HTERT RPE-1 (cell line): ENCODE measurements around the gene PXMP4.

Source experiments
- in situ Hi-C: fragments of 300-500 bp; cut with MboI; formaldehyde crosslinking; loops from 4 replicates; pipeline ENCODE4 v1.14.3; 2020; ENCODE audit warnings: low sequenced_read_pairs

The PXMP4 gene

DNA sequence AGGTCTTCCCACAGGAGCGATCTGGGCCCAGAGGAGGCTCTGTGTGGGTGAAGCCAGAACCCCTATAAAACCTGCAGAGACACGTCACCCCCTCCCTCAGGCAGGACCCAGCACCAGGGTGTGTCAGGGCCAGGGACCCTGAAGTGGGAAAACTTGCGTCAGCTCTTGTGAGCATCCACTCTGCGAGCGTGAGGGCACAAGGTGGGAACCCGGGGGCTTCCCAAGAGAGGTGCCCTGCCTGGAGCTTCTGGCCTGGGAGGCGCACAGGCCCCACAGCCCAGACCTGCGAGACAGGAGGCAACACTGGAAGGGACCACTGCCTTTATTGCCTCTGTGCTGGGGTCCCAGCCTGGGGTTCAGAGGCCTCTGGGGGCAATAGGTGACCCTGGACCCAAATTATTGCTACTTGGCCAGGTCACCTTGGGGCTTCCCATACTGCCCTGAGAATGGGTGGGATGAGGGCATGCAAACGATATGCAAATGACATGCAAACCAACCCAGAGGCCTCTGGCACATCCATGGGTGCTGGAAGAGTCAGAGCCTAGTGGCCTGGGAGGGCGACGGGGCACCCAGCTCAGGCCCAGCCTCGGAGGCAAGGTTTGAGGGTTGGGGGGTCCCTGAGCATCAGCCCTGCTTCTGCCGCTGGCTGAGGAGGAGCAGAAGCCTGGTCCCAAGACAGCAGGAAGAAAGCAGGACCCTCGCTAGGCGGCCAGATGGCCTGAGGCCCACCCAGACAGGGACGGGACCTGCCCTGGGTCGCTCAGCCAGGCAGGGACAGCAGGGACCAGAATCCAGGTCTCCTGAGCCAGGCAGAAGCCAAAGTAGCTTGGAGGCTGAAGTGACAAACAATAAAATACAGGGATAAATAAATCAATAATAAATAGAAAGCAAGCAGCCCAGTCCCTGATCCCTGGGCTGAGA, 63.1 kb downstream of the PXMP4 start:
- in situ Hi-C loops, result no loop called here

DNA sequence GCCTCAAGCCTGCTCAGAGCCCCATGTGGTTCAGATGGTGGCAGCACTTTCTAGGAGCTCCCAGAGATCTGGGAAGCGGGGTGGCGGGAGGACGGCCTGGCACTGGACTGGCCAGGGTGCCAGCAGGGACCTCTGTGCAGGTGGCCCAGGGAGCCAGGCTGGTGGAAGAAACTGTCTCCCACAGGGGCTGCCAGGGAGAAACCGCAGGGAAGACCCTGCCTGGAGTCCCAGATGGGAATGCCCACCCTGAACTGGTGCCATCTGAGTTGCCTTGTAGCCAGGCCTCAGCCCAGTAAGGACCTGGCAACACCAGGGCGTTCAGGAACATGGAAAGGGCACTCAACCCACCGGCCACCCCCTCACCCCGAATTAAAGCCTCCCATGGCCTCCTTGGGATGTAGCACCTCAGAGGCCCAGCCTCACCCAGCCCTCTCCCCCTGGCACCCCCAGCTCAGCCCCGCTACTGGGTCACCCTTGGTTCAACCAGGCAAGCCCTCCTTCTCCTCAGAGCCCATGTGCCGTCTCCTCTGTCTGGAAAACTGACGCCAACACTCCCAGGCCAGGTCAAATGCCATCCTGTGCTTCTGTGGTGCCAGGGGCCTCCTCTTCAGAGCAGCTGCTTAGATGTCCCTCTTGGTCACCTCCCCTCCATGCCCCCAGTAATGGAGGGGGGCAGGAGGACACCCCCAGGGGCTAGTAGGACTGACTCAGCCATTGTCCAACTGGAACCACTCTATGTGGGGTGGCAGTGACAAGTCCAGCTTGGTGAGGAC, 63.9 kb downstream of the PXMP4 start:
- in situ Hi-C loops, result no loop called here

DNA sequence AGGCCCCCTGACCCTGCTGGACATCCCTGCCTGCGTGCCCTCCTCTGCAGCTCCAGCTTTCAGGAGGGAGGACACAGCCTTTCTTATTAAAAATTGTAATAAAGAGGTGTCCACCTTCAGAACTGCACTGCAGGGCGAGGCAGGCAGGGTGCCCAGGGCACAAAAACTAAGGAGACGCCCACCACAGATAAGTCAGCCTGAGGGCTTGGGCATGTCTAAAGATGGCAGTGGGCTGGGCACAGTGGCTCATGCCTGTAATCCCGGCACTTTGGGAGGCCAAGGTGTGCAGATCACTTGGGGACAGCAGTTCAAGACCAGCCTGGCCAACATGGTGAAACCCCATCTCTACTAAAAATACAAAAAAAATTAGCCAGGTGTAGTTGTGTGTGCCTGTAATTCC, 64.9 kb downstream of the PXMP4 start:
- in situ Hi-C loops, result no loop called here

DNA sequence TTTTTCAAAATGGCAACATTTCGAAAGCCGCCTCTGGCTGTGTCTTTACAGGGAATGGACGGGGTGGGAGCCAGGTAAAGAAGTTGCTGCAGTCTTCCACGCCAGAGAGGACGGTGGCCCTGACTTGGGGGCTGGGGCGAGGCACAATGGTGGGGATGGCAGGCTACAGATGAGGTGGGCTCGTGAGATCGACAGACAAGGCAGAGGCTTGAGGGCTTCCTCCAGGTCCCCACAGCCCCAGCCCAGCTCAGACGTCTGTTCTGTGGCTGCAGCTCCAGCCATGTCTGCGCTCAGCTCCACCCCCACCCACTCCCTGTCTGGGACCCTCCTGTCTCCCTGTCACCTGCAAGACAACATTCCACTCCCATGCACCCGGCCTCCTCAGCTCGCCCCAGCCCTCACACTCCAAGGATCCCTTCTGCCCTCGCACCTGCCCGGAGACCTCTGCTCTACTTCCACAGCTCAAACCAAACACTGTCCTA, 65.4 kb downstream of the PXMP4 start:
- in situ Hi-C loops, result no loop called here

DNA sequence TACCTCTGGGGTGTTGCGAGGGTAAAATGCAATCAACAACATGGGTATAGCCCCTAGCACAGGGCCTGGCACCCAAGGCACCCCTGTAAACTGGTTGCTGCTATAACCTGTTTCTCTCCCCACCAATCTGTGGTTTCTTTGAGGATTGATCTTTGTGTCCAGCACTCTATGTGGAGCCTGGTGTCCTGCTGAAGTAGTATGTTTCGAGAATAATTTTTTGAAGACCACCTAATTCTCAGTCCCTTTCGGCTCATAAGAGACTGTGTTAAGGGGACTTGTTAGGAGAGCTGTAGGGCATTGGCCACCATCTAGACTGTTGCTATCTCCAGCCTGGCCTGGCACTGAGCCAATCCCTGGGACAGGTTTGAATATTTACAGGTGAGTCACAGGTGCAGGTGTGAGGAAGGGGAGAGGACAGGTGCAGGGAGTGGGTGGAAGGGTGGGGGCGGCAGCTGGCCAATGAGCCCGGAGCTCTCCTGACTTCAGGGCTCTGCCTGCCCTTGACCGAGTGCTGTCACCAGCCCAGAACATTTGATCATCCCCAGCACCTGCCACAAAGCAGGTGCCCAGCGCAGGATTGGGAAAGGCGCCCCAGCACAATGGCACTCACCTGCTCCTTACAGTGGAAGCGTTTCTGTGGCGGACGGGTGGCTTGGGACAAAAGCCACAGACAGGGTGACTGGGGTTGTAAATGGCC, 66.1 kb downstream of the PXMP4 start:
- in situ Hi-C loops, result no loop called here

DNA sequence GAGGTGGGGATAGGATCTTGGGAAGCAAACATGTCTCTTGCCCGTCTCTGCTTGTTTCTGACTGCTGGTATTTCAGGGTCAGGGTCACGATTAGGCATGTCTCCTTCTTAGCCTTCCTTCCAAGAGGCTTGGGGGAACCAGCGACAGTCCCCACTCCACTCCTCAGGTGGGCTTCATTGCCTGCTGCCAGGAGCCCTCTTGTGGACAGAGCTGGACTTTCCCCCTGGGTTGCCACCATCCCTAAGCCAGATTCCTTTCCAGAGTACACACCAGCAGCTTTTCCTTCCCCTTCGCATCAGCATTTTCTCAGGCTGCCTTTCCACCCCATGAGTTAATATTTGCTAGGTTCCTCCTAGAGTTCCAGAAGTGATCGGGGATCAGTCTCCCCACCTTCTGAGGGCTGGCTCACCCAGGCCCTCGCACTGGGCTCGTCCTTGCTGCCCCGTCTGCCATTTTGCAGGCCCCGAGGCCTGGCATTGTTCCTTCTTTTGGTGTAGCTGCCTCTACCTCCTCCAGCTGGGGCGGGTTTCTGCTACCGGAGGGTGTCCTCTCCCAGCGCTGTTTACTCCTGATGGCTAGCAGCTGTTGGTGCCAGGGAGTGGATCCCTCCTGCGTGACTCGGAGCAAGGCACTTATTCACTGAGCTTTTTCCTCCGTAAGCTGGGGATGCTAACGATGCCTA, 66.8 kb downstream of the PXMP4 start:
- in situ Hi-C loops, result no loop called here
